Effector memory CD4-positive, alpha-beta T cell (primary cell): ENCODE measurements around the gene TMTC1.

Experiments
- DNase-seq, 3 donors: peaks; one replicate each; pipeline ENCODE4 v3.0.0-alpha.2; 2020
- H3K27ac ChIP-seq: 2 replicates; pipeline ENCODE4 v1.7.0; 2013; ENCODE audit warnings: mild to moderate bottlenecking, low read length, moderate library complexity; ENCODE audit not compliant: insufficient read depth, poor library complexity, severe bottlenecking
- H3K27me3 ChIP-seq: replicated peaks from 2 replicates; pipeline ENCODE4 v1.7.0; 2013; ENCODE audit warnings: mild to moderate bottlenecking, low read length; ENCODE audit not compliant: insufficient read depth, control insufficient read depth, poor library complexity, severe bottlenecking
- H3K36me3 ChIP-seq: 2 replicates; pipeline ENCODE4 v1.7.0; 2013; ENCODE audit warnings: mild to moderate bottlenecking, low read length, moderate library complexity; ENCODE audit not compliant: control insufficient read depth, insufficient read depth
- H3K4me1 ChIP-seq: 2 replicates; pipeline ENCODE4 v1.7.0; 2013; ENCODE audit warnings: low read length, mild to moderate bottlenecking; ENCODE audit not compliant: control insufficient read depth, insufficient read depth, poor library complexity, severe bottlenecking
- H3K4me3 ChIP-seq: 2 replicates; pipeline ENCODE4 v1.7.0; 2013; ENCODE audit warnings: low read length, low read depth, mild to moderate bottlenecking; ENCODE audit not compliant: insufficient read depth, poor library complexity, severe bottlenecking
- H3K9me3 ChIP-seq: 2 replicates; pipeline ENCODE4 v1.7.0; 2013; ENCODE audit warnings: mild to moderate bottlenecking, low read length, moderate library complexity; ENCODE audit not compliant: control insufficient read depth

TMTC1 gene

GRCh38 chr12:29614694-29615325 lies 168.9 kb downstream of the TMTC1 start:
- H3K27ac ChIP-seq, result no peak overlapping the region

GRCh38 chr12:29612912-29613311 lies 170.8 kb downstream of the TMTC1 start:
- no peak overlapping the region for H3K27ac ChIP-seq
- no peaks in the 10 kb centered on the region for H3K36me3 ChIP-seq
- H3K4me1 ChIP-seq, result no peaks in the 10 kb centered on the region
- no peak overlapping the region for H3K4me3 ChIP-seq
- DNase-seq, result no peak
- no peaks in the 10 kb centered on the region for H3K27me3 ChIP-seq
- no peaks in the 10 kb centered on the region for H3K9me3 ChIP-seq

More at GRCh38 chr12:29614694-29615325, 168.9 kb downstream of the TMTC1 start:
- Histone ChIP-seq H3K27me3 (no peaks in the 10 kb centered on the region), H3K4me1 (no peaks in the 10 kb centered on the region), H3K36me3 (no peaks in the 10 kb centered on the region), H3K9me3 (no peaks in the 10 kb centered on the region), H3K4me3 (no peak overlapping the region)
- no peak for DNase-seq

- H3K27me3 ChIP-seq, result no peaks in the 10 kb centered on the region
- H3K4me3 ChIP-seq, result no peak overlapping the region
- DNase-seq, result no peak
Measured at GRCh38 chr12:29611906-29612305, 171.8 kb downstream of the TMTC1 start.

GRCh38 chr12:29610473-29611170 lies 173.1 kb downstream of the TMTC1 start:
- H3K4me3 ChIP-seq, result no peak overlapping the region
- H3K27ac ChIP-seq, result no peak overlapping the region
- no peaks in the 10 kb centered on the region for H3K27me3 ChIP-seq
- no peak for DNase-seq
- H3K36me3 ChIP-seq, result no peaks in the 10 kb centered on the region
- no peaks in the 10 kb centered on the region for H3K4me1 ChIP-seq
- H3K9me3 ChIP-seq, result no peaks in the 10 kb centered on the region

More at GRCh38 chr12:29611906-29612305, 171.8 kb downstream of the TMTC1 start:
- H3K4me1 ChIP-seq, result no peaks in the 10 kb centered on the region
- H3K9me3 ChIP-seq, result no peaks in the 10 kb centered on the region
- no peaks in the 10 kb centered on the region for H3K36me3 ChIP-seq
- no peak overlapping the region for H3K27ac ChIP-seq

GRCh38 chr12:29609431-29610215 lies 174.1 kb downstream of the TMTC1 start:
- Histone ChIP-seq H3K27ac (no peak overlapping the region), H3K36me3 (no peaks in the 10 kb centered on the region), H3K27me3 (no peaks in the 10 kb centered on the region), H3K4me1 (no peaks in the 10 kb centered on the region), H3K9me3 (no peaks in the 10 kb centered on the region), H3K4me3 (no peak overlapping the region)
- no peak for DNase-seq

GRCh38 chr12:29608581-29608980 lies 175.2 kb downstream of the TMTC1 start:
- no peaks in the 10 kb centered on the region for H3K27me3 ChIP-seq
- no peak overlapping the region for H3K27ac ChIP-seq
- no peak for DNase-seq
- no peak overlapping the region for H3K4me3 ChIP-seq
- no peaks in the 10 kb centered on the region for H3K4me1 ChIP-seq
- no peaks in the 10 kb centered on the region for H3K9me3 ChIP-seq
- no peaks in the 10 kb centered on the region for H3K36me3 ChIP-seq

GRCh38 chr12:29599381-29599780 lies 184.4 kb downstream of the TMTC1 start:
- H3K27ac ChIP-seq, result no peak overlapping the region
- no peaks in the 10 kb centered on the region for H3K27me3 ChIP-seq
- no peak for DNase-seq
- no peak overlapping the region for H3K4me3 ChIP-seq
- H3K9me3 ChIP-seq, result no peaks in the 10 kb centered on the region
- H3K36me3 ChIP-seq, result no peaks in the 10 kb centered on the region
- H3K4me1 ChIP-seq, result no peaks in the 10 kb centered on the region

GRCh38 chr12:29595071-29595755 lies 188.5 kb downstream of the TMTC1 start:
- H3K4me3 ChIP-seq, result no peak overlapping the region
- H3K36me3 ChIP-seq, result no peaks in the 10 kb centered on the region
- no peak overlapping the region for H3K27ac ChIP-seq
- H3K27me3 ChIP-seq, result no peaks in the 10 kb centered on the region
- no peaks in the 10 kb centered on the region for H3K4me1 ChIP-seq
- DNase-seq, result no peak
- no peaks in the 10 kb centered on the region for H3K9me3 ChIP-seq

- no peak for DNase-seq
- Histone ChIP-seq H3K4me1 (no peaks in the 10 kb centered on the region), H3K9me3 (no peaks in the 10 kb centered on the region), H3K27me3 (no peaks in the 10 kb centered on the region), H3K36me3 (no peaks in the 10 kb centered on the region), H3K4me3 (no peak overlapping the region), H3K27ac (no peak overlapping the region)
Measured at GRCh38 chr12:29593001-29593400, 190.7 kb downstream of the TMTC1 start.
